K562 (cell line): Measurements from ENCODE around the gene NYAP2. TPM values are rescaled to one million over a fixed set of nuclear protein-coding genes. Genes with fewer than 3 reads are reported as not detected.

Experiments used
- ATAC-seq: fragments of 200-7000 bp; cut with Tn5 transposase; 3 replicates; pipeline ENCODE4 v1.9.1; 2020; ENCODE audit warnings: moderate library complexity
- BruUV-seq: library from RNA; stranded (reverse); fragments of 400-500 nt; replicated peaks from 2 replicates; lab custom pipeline; 2021; lab: Mats Ljungman, UMichigan
- CTCF ChIA-PET: fragments of 300-600 bp; formaldehyde crosslinking; extraction: SDS; loops from one replicate; lab custom pipeline; 2021; ENCODE audit warnings: low intra/inter-chr PET ratio; lab: Yijun Ruan, JAX
- POLR2A ChIA-PET: fragments of 300-600, 350-650 bp; sonication (Branson Sonifier 250); formaldehyde crosslinking; extraction: SDS; loops from one replicate; lab custom pipeline; 2021; ENCODE audit warnings: antibody characterized with exemption, inconsistent platforms; lab: Yijun Ruan, JAX
- DNase-seq, 4 experiments: peaks; one replicate each; pipeline versions ENCODE4 v3.0.0 to v3.0.0-alpha.2; 2011 to 2018; ENCODE audit warnings: low spot score in 3 of 4, mixed read lengths in 3 of 4; ENCODE audit errors: extremely low read depth in 1 of 4
- FAIRE-seq: peaks from 2 replicates; lab custom pipeline; 2011; peaks lifted over from hg19 to GRCh38; lab: Jason Lieb, UNC
- H2AFZ ChIP-seq: 2 replicates; pipeline ENCODE4 v1.6.0; 2011; ENCODE audit warnings: low read depth, low read length, control low read depth, inconsistent platforms
- H3K27ac ChIP-seq: fragments of 200-600 bp; 3 replicates; pipeline ENCODE4 v1.8.0; 2011; ENCODE audit warnings: low read depth, mild to moderate bottlenecking, control low read depth, inconsistent platforms, low read length, moderate library complexity, mixed read lengths; ENCODE audit errors: extremely low read depth
- H3K27me3 ChIP-seq, 2 experiments: fragments of 300-600 bp in 1 of 2; 2 replicates in 1 of 2; 3 replicates in 1 of 2; pipeline versions ENCODE4 v1.6.0 to v1.8.0; 2011; ENCODE audit warnings: inconsistent platforms in 2 of 2, low read length in 2 of 2, mild to moderate bottlenecking in 1 of 2, mixed read lengths in 1 of 2, moderate library complexity in 1 of 2; ENCODE audit not compliant: control insufficient read depth in 2 of 2, insufficient read depth in 2 of 2
- H3K36me3 ChIP-seq: fragments of 300-600 bp; 3 replicates; pipeline ENCODE4 v1.8.0; 2011; ENCODE audit warnings: mild to moderate bottlenecking, low read length, inconsistent platforms; ENCODE audit not compliant: control insufficient read depth, insufficient read depth
- H3K4me1 ChIP-seq, 2 experiments: fragments of 200-600 bp in 1 of 2; replicated peaks in 1 of 2; 2 replicates in 1 of 2; 3 replicates in 1 of 2; pipeline versions ENCODE4 v1.5.1 to v1.8.0; 2011; ENCODE audit warnings: inconsistent platforms in 2 of 2, low read length in 2 of 2, mild to moderate bottlenecking in 1 of 2, mixed read lengths in 1 of 2, moderate library complexity in 1 of 2; ENCODE audit not compliant: control insufficient read depth in 2 of 2, insufficient read depth in 2 of 2
- H3K4me2 ChIP-seq: 2 replicates; pipeline ENCODE4 v1.6.1; 2011; ENCODE audit warnings: low read length, control low read depth, inconsistent platforms, mixed read lengths; ENCODE audit not compliant: insufficient read depth
- H3K4me3 ChIP-seq: fragments of 200-600 bp; sonication (generic), shearing (Covaris generic); 2 replicates; pipeline ENCODE4 v1.5.1; 2016; ENCODE audit warnings: control low read depth, inconsistent platforms
- H3K79me2 ChIP-seq: fragments of 200-600 bp; 3 replicates; pipeline ENCODE4 v1.8.0; 2011; ENCODE audit warnings: low read length, inconsistent platforms; ENCODE audit not compliant: control insufficient read depth, insufficient read depth
- H3K9ac ChIP-seq, 2 experiments: 2 replicates each; pipeline versions ENCODE4 v1.6.0 to v1.6.1; 2011; ENCODE audit warnings: low read depth in 2 of 2, low read length in 2 of 2, control low read depth in 1 of 2, inconsistent platforms in 1 of 2, mild to moderate bottlenecking in 1 of 2, mixed read lengths in 1 of 2; ENCODE audit not compliant: insufficient read depth in 1 of 2
- H3K9me1 ChIP-seq: one replicate; pipeline ENCODE4 v1.6.0; 2011; ENCODE audit warnings: inconsistent platforms, mild to moderate bottlenecking, low read length, moderate library complexity; ENCODE audit not compliant: control insufficient read depth, insufficient read depth
- H3K9me3 ChIP-seq: replicated peaks from 2 replicates; pipeline ENCODE4 v1.5.1; 2011; ENCODE audit warnings: low read depth, low read length, inconsistent platforms; ENCODE audit not compliant: control insufficient read depth, insufficient read depth
- H4K20me1 ChIP-seq: replicated peaks from 2 replicates; pipeline ENCODE4 v1.6.1; 2011; ENCODE audit warnings: low read length, inconsistent platforms, mixed read lengths; ENCODE audit not compliant: control insufficient read depth, insufficient read depth
- BRD4 ChIP-seq: fragments of 200-600 bp; sonication (generic); IDR thresholded peaks from 2 replicates; pipeline ENCODE4 v1.6.1; 2017; ENCODE audit warnings: inconsistent platforms
- CEBPG ChIP-seq, 3 experiments: fragments of 200-800 bp in 1 of 3; sonication (Bioruptor generic) in 1 of 3; sonication (generic) in 1 of 3; formaldehyde crosslinking in 1 of 3; IDR thresholded peaks in 2 of 3; conservative IDR thresholded peaks in 1 of 3; 2 replicates each; pipeline versions ENCODE4 v1.6.1 to v1.8.0; 2016 to 2022; ENCODE audit warnings: missing compliant biosample characterization in 2 of 3, missing genetic modification characterization in 2 of 3, mild to moderate bottlenecking in 1 of 3, missing genetic modification reagents in 1 of 3
- ETV6 ChIP-seq, 3 experiments: fragments of 150-350 bp in 1 of 3; sonication (generic) in 1 of 3; formaldehyde crosslinking in 1 of 3; IDR thresholded peaks; 2 replicates each; pipeline versions ENCODE4 v1.6.1 to v1.8.0; 2014 to 2022; ENCODE audit warnings: borderline replicate concordance in 2 of 3, low read depth in 2 of 3, antibody characterized with exemption in 1 of 3, low read length in 1 of 3, mild to moderate bottlenecking in 1 of 3, missing genetic modification reagents in 1 of 3
- HDAC3 ChIP-seq: fragments of 450-650 bp; IDR thresholded peaks from 2 replicates; pipeline ENCODE4 v1.6.1; 2018; ENCODE audit warnings: borderline replicate concordance, mild to moderate bottlenecking, moderate library complexity; ENCODE audit not compliant: partially characterized antibody
- ILF3 ChIP-seq: fragments of 450-650 bp; IDR thresholded peaks from 2 replicates; pipeline ENCODE4 v1.6.1; 2018; ENCODE audit warnings: antibody characterized with exemption, mild to moderate bottlenecking, moderate library complexity, borderline replicate concordance
- KDM2B ChIP-seq: fragments of 250-450 bp; sonication (Bioruptor Pico); IDR thresholded peaks from 2 replicates; pipeline ENCODE4 v1.8.0; 2021; ENCODE audit warnings: mild to moderate bottlenecking, moderate library complexity
- MED1 ChIP-seq: sonication (generic); formaldehyde crosslinking; IDR thresholded peaks from 2 replicates; pipeline ENCODE4 v1.8.1; 2023; ENCODE audit warnings: missing genetic modification reagents, borderline replicate concordance
- PREB ChIP-seq: sonication (generic); formaldehyde crosslinking; IDR thresholded peaks from 2 replicates; pipeline ENCODE4 v1.8.1; 2023; ENCODE audit warnings: mild to moderate bottlenecking, missing genetic modification reagents
- PTBP1 ChIP-seq: fragments of 200-400 bp; formaldehyde crosslinking; IDR thresholded peaks from 2 replicates; pipeline ENCODE4 v1.6.1; 2017; ENCODE audit warnings: low read depth, low read length
- SAP30 ChIP-seq: fragments of 200-600 bp; sonication (generic); IDR thresholded peaks from 2 replicates; pipeline ENCODE4 v1.6.1; 2012; ENCODE audit warnings: borderline replicate concordance, low read depth, mild to moderate bottlenecking, moderate library complexity, low read length, control low read depth, inconsistent platforms; ENCODE audit not compliant: insufficient read depth, poor library complexity, severe bottlenecking
- SMARCA5 ChIP-seq: fragments of 450-650 bp; IDR thresholded peaks from 2 replicates; pipeline ENCODE4 v1.6.1; 2016
- SMC3 ChIP-seq: conservative IDR thresholded peaks from 2 replicates; pipeline ENCODE4 v1.6.1; 2011; ENCODE audit warnings: low read depth, low read length, improper control_type of control experiment; ENCODE audit not compliant: insufficient read depth
- STAT5A ChIP-seq: IDR thresholded peaks from 2 replicates; pipeline ENCODE4 v1.6.1; 2012; ENCODE audit warnings: low read length, inconsistent platforms, borderline replicate concordance
- TEAD2 ChIP-seq: fragments of 450-650 bp; IDR thresholded peaks from 2 replicates; pipeline ENCODE4 v1.6.1; 2016; ENCODE audit warnings: missing genetic modification characterization, control low read depth, missing compliant biosample characterization
- ZNF408 ChIP-seq: fragments of 250-450 bp; sonication (Bioruptor Pico); IDR thresholded peaks from 2 replicates; pipeline ENCODE4 v1.4.0; 2020; ENCODE audit warnings: low read depth, mild to moderate bottlenecking, moderate library complexity
- in situ Hi-C: fragments of 300-500 bp; cut with MboI; formaldehyde crosslinking; loops from 4 replicates; pipeline ENCODE4 v1.15.0; 2018; ENCODE audit warnings: inconsistent platforms, mixed read lengths
- intact Hi-C: fragments of 100-400 bp; cut with micrococcal nuclease; formaldehyde crosslinking; loops from 2 replicates; pipeline ENCODE4 v1.14.2; 2022
- polyA plus RNA-seq, 8 experiments: library from polyadenylated mRNA; depleted of rRNA in 4 of 8; stranded (reverse) in 5 of 8; unstranded in 3 of 8; fragments of >200 nt; fragmentation: Nextera tagmentation in 2 of 8; fragmentation: Illumina TruSeq in 1 of 8; extraction: Ambion mirVana in 2 of 8; extraction: Trizol in 1 of 8; gene quantifications; 2 replicates each; pipeline versions ENCODE4 v1.2.1 to v1.2.3, GENCODE V29; 2011 to 2014; ENCODE audit warnings: inconsistent platforms in 1 of 8, missing spikeins in 1 of 8
- total RNA-seq, 7 experiments: library from RNA; depleted of rRNA in 6 of 7; stranded (reverse); fragments of >200 nt in 6 of 7; fragmentation: Illumina TruSeq in 2 of 7; extraction: Trizol in 2 of 7; gene quantifications; 2 replicates each; pipeline versions ENCODE4 v1.2.1 to v1.2.3, GENCODE V29; 2011 to 2021; ENCODE audit warnings: low replicate concordance in 1 of 7
- TF ChIP-seq, protein P1 (sequence below): IDR thresholded peaks from 2 replicates; pipeline ENCODE4 v1.6.1; 2011; ENCODE audit warnings: borderline replicate concordance, low read depth, mild to moderate bottlenecking, moderate library complexity, low read length; ENCODE audit not compliant: insufficient read depth, poor library complexity, severe bottlenecking
- TF ChIP-seq, protein P2 (sequence below): fragments of 450-650 bp; formaldehyde crosslinking; conservative IDR thresholded peaks from 2 replicates; pipeline ENCODE4 v1.4.0; 2022; ENCODE audit warnings: mild to moderate bottlenecking, missing genetic modification characterization

NYAP2 gene
- total and polyA plus RNA-seq, 9 of the 15 experiments (the other 6 are each of a cell fraction or from before 2014, with no cell fraction given) = 0.03 to 0.04 (median 0.04) TPM; not detected in 3

DNA sequence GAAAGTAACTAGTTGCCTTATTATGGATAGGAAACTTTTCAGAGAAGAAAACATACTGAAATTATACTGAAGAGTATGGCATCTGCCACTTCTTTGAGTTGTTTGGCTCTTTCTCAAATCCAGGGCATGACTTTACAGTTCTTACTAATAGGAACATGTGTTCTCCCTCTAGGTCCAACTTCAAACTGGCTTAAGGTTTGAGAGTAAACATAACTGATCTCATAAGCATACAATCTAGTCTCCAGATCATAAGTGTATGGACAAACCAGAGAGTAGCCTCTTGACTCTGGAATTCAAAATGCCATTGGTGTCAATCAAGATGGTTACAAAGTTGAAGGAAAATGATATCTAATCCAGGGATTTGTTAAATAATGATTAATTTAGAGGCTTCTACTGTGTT lies 101.5 kb downstream of the NYAP2 start:
- H4K20me1 ChIP-seq = no peaks in the 10 kb centered on the region
- ATAC-seq = no peak

More for the DNA sequence above, 101.5 kb downstream of the NYAP2 start:
- TF ChIP-seq, protein P1, sequence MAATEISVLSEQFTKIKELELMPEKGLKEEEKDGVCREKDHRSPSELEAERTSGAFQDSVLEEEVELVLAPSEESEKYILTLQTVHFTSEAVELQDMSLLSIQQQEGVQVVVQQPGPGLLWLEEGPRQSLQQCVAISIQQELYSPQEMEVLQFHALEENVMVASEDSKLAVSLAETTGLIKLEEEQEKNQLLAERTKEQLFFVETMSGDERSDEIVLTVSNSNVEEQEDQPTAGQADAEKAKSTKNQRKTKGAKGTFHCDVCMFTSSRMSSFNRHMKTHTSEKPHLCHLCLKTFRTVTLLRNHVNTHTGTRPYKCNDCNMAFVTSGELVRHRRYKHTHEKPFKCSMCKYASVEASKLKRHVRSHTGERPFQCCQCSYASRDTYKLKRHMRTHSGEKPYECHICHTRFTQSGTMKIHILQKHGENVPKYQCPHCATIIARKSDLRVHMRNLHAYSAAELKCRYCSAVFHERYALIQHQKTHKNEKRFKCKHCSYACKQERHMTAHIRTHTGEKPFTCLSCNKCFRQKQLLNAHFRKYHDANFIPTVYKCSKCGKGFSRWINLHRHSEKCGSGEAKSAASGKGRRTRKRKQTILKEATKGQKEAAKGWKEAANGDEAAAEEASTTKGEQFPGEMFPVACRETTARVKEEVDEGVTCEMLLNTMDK = no peak
- TF ChIP-seq PTBP1 (no peak), ZNF408 (CRISPR knock-in tag) (no peak), STAT5A (no peak), ILF3 (no peak), SMARCA5 (no peak), MED1 (CRISPR knock-in tag) (no peak), ETV6 (IDR thresholded peaks at IDR 0.05; ENCODE audit: borderline replicate concordance in 1 of 2, low read depth in 2 of 2, low read length in 1 of 2) (no peak), ETV6 (CRISPR knock-in tag; IDR thresholded peaks at IDR 0.05; ENCODE audit: borderline replicate concordance) (no peak), BRD4 (no peak), SMC3 (no peak), CEBPG (CRISPR knock-in tag; IDR thresholded peaks at IDR 0.05) (no peak), CEBPG (tag; conservative IDR thresholded peaks at IDR 0.05 in 1 of 2, IDR thresholded peaks at IDR 0.05 in 1 of 2) (no peak), TEAD2 (no peak), SAP30 (no peak), PREB (CRISPR knock-in tag) (no peak), HDAC3 (no peak), KDM2B (CRISPR knock-in tag) (no peak)
- TF ChIP-seq, protein P2, sequence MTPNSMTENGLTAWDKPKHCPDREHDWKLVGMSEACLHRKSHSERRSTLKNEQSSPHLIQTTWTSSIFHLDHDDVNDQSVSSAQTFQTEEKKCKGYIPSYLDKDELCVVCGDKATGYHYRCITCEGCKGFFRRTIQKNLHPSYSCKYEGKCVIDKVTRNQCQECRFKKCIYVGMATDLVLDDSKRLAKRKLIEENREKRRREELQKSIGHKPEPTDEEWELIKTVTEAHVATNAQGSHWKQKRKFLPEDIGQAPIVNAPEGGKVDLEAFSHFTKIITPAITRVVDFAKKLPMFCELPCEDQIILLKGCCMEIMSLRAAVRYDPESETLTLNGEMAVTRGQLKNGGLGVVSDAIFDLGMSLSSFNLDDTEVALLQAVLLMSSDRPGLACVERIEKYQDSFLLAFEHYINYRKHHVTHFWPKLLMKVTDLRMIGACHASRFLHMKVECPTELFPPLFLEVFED (CRISPR knock-in tag) = no peak
- Histone ChIP-seq H3K79me2 (no peaks in the 10 kb centered on the region), H3K4me2 (no peak overlapping the region), H3K9ac (no peak overlapping the region), H2AFZ (no peak overlapping the region), H3K9me1 (no peaks in the 10 kb centered on the region), H3K4me3 (no peak overlapping the region), H3K9me3 (no peaks in the 10 kb centered on the region), H3K36me3 (no peaks in the 10 kb centered on the region), H3K27me3 (no peaks in the 10 kb centered on the region), H3K27ac (no peak overlapping the region), H3K4me1 (no peaks in the 10 kb centered on the region)
- FAIRE-seq (no peak), DNase-seq (no peak)
- POLR2A ChIA-PET = no interaction called here
- in situ Hi-C loops = no loop called here
- CTCF ChIA-PET = no interaction called here
- intact Hi-C loops = no loop called here
- BruUV-seq = no TSS peak
